Suprapubic skin (tissue), 4 donors: Measurements from ENCODE around the gene MYO1E. TPM values are rescaled to one million over a fixed set of nuclear protein-coding genes. Genes with fewer than 3 reads are reported as not detected.

ENCODE experiments used
- DNase-seq, 2 donors: peaks; one replicate each; pipeline ENCODE4 v3.0.0-alpha.2; 2019; ENCODE audit warnings: low spot score in 2 of 2
- H3K27ac ChIP-seq: fragments of 200-600 bp; sonication (generic); one replicate; pipeline ENCODE4 v1.5.1; 2019
- H3K27me3 ChIP-seq: fragments of 200-600 bp; sonication (generic); one replicate; pipeline ENCODE4 v1.5.1; 2019
- H3K36me3 ChIP-seq: fragments of 200-600 bp; sonication (generic); one replicate; pipeline ENCODE4 v1.5.1; 2019
- H3K4me1 ChIP-seq: fragments of 200-600 bp; sonication (generic); one replicate; pipeline ENCODE4 v1.5.1; 2019
- H3K4me3 ChIP-seq: fragments of 200-600 bp; sonication (generic); one replicate; pipeline ENCODE4 v1.5.1; 2019; ENCODE audit warnings: mild to moderate bottlenecking
- H3K9me3 ChIP-seq: fragments of 200-600 bp; sonication (generic); one replicate; pipeline ENCODE4 v1.5.1; 2019
- CTCF ChIP-seq, 2 donors: fragments of 200-600 bp in 1 of 2; fragments of 450-650 bp in 1 of 2; sonication (generic) in 1 of 2; IDR thresholded peaks; one replicate each; pipeline ENCODE4 v1.5.1; 2016 to 2019; ENCODE audit warnings: antibody characterized with exemption in 2 of 2, mild to moderate bottlenecking in 1 of 2, moderate library complexity in 1 of 2
- EP300 ChIP-seq: sonication (generic); formaldehyde crosslinking; IDR thresholded peaks from one replicate; pipeline ENCODE4 v1.6.1; 2017; ENCODE audit warnings: antibody characterized with exemption
- POLR2A ChIP-seq, 2 donors: fragments of 450-650 bp; IDR thresholded peaks; one replicate each; pipeline ENCODE4 v1.6.1; 2017; ENCODE audit warnings: antibody characterized with exemption in 2 of 2, mild to moderate bottlenecking in 2 of 2, moderate library complexity in 2 of 2
- POLR2AphosphoS5 ChIP-seq, 3 donors: sonication (generic); formaldehyde crosslinking; IDR thresholded peaks; one replicate each; pipeline ENCODE4 v1.6.1; 2017; ENCODE audit warnings: antibody characterized with exemption in 3 of 3
- WGBS: methylation state at CpG from one replicate; pipeline ENCODE4 v1.1.5; 2018; 5-methylcytosine and 5-hydroxymethylcytosine counted together
- total RNA-seq, 4 donors: library from RNA; depleted of rRNA; stranded (reverse); fragments of >200 nt; gene quantifications; one replicate each; pipeline ENCODE4 v1.1.0, GENCODE V29; 2016

MYO1E gene
- total RNA-seq, 4 donors from 2014 or later = 79.7 to 171 (median 144) TPM

GRCh38 chr15:59276225-59277178 lies 96.2 kb downstream of the MYO1E start:
- Histone ChIP-seq H3K36me3 (no peaks in the 10 kb centered on the region), H3K4me3 (no peak overlapping the region), H3K4me1 (peaks cover 14% of the 10 kb centered on the region), H3K27me3 (no peaks in the 10 kb centered on the region), H3K27ac (no peak overlapping the region), H3K9me3 (no peaks in the 10 kb centered on the region)
- 87% methylated on average over 15 of the region's 15 CpGs for whole genome bisulfite sequencing
- no peak for DNase-seq
- TF ChIP-seq CTCF (IDR thresholded peaks at IDR 0.05) = no peak
- no peak for TF ChIP-seq POLR2AphosphoS5 (IDR thresholded peaks at IDR 0.05)
- TF ChIP-seq POLR2A (IDR thresholded peaks at IDR 0.05) = no peak
- no peak for TF ChIP-seq EP300

GRCh38 chr15:59274126-59274970 lies 98.3 kb downstream of the MYO1E start:
- no peaks in the 10 kb centered on the region for H3K27me3 ChIP-seq
- no peak overlapping the region for H3K4me3 ChIP-seq
- TF ChIP-seq EP300 = no peak
- TF ChIP-seq POLR2A (IDR thresholded peaks at IDR 0.05) = no peak
- no peak for TF ChIP-seq CTCF (IDR thresholded peaks at IDR 0.05)
- no peak for TF ChIP-seq POLR2AphosphoS5 (IDR thresholded peaks at IDR 0.05)
- peaks cover 3% of the 10 kb centered on the region for H3K36me3 ChIP-seq
- H3K4me1 ChIP-seq = peaks cover 14% of the 10 kb centered on the region
- no peak for DNase-seq
- no peak overlapping the region for H3K27ac ChIP-seq
- 87% methylated on average over 6 of the region's 6 CpGs for WGBS
- H3K9me3 ChIP-seq = no peaks in the 10 kb centered on the region

GRCh38 chr15:59273234-59273633 lies 99.4 kb downstream of the MYO1E start:
- no peaks in the 10 kb centered on the region for H3K27me3 ChIP-seq
- no peak overlapping the region for H3K27ac ChIP-seq
- 95% methylated on average over 4 of the region's 4 CpGs for WGBS
- H3K9me3 ChIP-seq = no peaks in the 10 kb centered on the region
- DNase-seq = no peak
- no peak overlapping the region for H3K4me3 ChIP-seq
- peaks cover 9% of the 10 kb centered on the region for H3K4me1 ChIP-seq
- peaks cover 3% of the 10 kb centered on the region for H3K36me3 ChIP-seq
- TF ChIP-seq EP300 = no peak
- TF ChIP-seq POLR2AphosphoS5 (IDR thresholded peaks at IDR 0.05) = no peak
- TF ChIP-seq CTCF (IDR thresholded peaks at IDR 0.05) = no peak
- TF ChIP-seq POLR2A (IDR thresholded peaks at IDR 0.05) = no peak

GRCh38 chr15:59271595-59272201 lies 101.0 kb downstream of the MYO1E start:
- no peaks in the 10 kb centered on the region for H3K9me3 ChIP-seq
- H3K4me3 ChIP-seq = no peak overlapping the region
- peaks cover 3% of the 10 kb centered on the region for H3K36me3 ChIP-seq
- TF ChIP-seq CTCF (IDR thresholded peaks at IDR 0.05) = no peak
- TF ChIP-seq POLR2A (IDR thresholded peaks at IDR 0.05) = no peak
- TF ChIP-seq EP300 = no peak
- no peak for TF ChIP-seq POLR2AphosphoS5 (IDR thresholded peaks at IDR 0.05)
- 66% methylated on average over 7 of the region's 7 CpGs for WGBS
- H3K27ac ChIP-seq = no peak overlapping the region
- no peaks in the 10 kb centered on the region for H3K27me3 ChIP-seq
- no peak for DNase-seq
- H3K4me1 ChIP-seq = peaks cover 5% of the 10 kb centered on the region
